ENCODE data around the gene USH2A. TPM values are rescaled to one million over a fixed set of nuclear protein-coding genes. Genes with fewer than 3 reads are reported as not detected.

Gene USH2A
- total RNA-seq, 3 donors from 2014 or later: not detected

DNA sequence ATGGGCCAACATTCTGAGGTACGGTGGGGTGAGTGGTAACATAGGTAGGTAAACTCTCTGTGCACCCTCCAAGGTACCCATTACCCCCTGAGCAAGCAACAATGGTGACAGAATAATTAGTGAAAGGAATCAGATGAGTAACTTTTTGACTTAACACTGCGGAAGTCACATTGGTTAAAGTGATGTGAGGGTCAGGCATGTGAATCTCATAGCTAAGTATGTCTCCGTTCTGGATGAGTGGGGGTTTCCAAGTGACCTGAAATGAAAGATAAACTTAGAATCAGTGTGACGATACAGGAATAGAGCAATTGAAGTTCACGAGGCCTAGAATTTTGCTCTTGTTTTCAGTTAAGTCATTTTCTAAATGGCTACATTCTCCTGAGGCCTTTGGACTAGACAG, 544.4 kb downstream of the USH2A start:
- no peaks in the 10 kb centered on the region for H3K27me3 ChIP-seq
- TF ChIP-seq POLR2A (IDR thresholded peaks at IDR 0.05) (no peak), CTCF (IDR thresholded peaks at IDR 0.05) (no peak), POLR2AphosphoS5 (IDR thresholded peaks at IDR 0.05) (no peak)
- H3K9me3 ChIP-seq: no peaks in the 10 kb centered on the region
- intact Hi-C loops (cut with DNase I; ENCODE audit: low total_unique reads): no loop called here
- DNase-seq (ENCODE audit: low spot score in 2 of 2): no peak
- H3K4me3 ChIP-seq: no peak overlapping the region
- H3K36me3 ChIP-seq: no peaks in the 10 kb centered on the region
- no peaks in the 10 kb centered on the region for H3K4me1 ChIP-seq
- no peak overlapping the region for H3K27ac ChIP-seq

DNA sequence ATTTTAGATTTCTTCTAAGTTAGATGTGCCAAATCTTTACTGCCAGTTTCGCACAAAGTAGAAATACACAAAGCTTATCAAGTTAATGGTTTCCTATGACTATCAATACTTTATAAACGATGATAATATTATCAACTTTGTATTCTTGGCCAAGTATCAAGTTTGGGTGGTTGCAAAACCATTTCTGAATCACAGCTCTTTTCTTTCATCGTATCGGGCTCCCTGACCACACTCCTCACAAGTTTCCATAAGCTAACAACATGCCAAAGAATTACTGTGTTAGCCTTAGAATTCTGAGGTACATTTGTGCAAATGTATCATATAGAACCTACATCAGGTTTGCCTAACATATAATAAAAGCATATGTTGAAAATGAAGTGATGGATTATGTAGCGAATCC, 545.1 kb downstream of the USH2A start:
- no peaks in the 10 kb centered on the region for H3K27me3 ChIP-seq
- intact Hi-C loops (cut with DNase I; ENCODE audit: low total_unique reads): no loop called here
- no peaks in the 10 kb centered on the region for H3K9me3 ChIP-seq
- H3K27ac ChIP-seq: no peak overlapping the region
- no peak overlapping the region for H3K4me3 ChIP-seq
- no peaks in the 10 kb centered on the region for H3K36me3 ChIP-seq
- DNase-seq (ENCODE audit: low spot score in 2 of 2): no peak
- H3K4me1 ChIP-seq: no peaks in the 10 kb centered on the region
- TF ChIP-seq CTCF (IDR thresholded peaks at IDR 0.05): no peak
- no peak for TF ChIP-seq POLR2AphosphoS5 (IDR thresholded peaks at IDR 0.05)
- TF ChIP-seq POLR2A (IDR thresholded peaks at IDR 0.05): no peak

- Histone ChIP-seq H3K36me3 (no peaks in the 10 kb centered on the region), H3K27ac (no peak overlapping the region), H3K27me3 (no peaks in the 10 kb centered on the region), H3K4me1 (no peaks in the 10 kb centered on the region), H3K4me3 (no peak overlapping the region), H3K9me3 (no peaks in the 10 kb centered on the region)
- intact Hi-C loops (cut with DNase I; ENCODE audit: low total_unique reads): no loop called here
- no peak for TF ChIP-seq POLR2AphosphoS5 (IDR thresholded peaks at IDR 0.05)
- no peak for TF ChIP-seq POLR2A (IDR thresholded peaks at IDR 0.05)
- no peak for TF ChIP-seq CTCF (IDR thresholded peaks at IDR 0.05)
- DNase-seq (ENCODE audit: low spot score in 2 of 2): no peak
These were observed 545.7 kb downstream of the USH2A start for GRCh38 chr1:215877452-215877951.

DNA sequence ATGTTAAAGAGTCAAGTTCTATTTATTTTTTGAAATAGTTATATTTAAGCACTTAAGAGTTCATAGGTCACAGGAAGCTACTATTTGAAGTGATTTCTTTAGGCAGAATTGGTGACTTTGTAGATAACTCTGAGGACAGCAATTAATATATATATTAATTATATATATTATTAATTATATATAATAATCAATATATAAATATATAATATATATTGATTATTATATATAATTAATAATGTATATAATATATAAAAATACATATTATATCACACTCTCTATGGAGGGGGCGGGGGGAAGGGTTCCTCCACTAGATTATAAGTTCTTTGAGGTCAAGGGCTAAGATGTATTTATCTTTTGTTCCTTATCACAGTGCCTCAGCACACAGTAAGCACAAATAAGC, 547.5 kb downstream of the USH2A start:
- Histone ChIP-seq H3K4me3 (no peak overlapping the region), H3K27me3 (no peaks in the 10 kb centered on the region), H3K36me3 (no peaks in the 10 kb centered on the region), H3K27ac (no peak overlapping the region), H3K9me3 (no peaks in the 10 kb centered on the region), H3K4me1 (no peaks in the 10 kb centered on the region)
- intact Hi-C loops (cut with DNase I; ENCODE audit: low total_unique reads): no loop called here
- DNase-seq (ENCODE audit: low spot score in 2 of 2): no peak
- TF ChIP-seq POLR2AphosphoS5 (IDR thresholded peaks at IDR 0.05) (no peak), POLR2A (IDR thresholded peaks at IDR 0.05) (no peak), CTCF (IDR thresholded peaks at IDR 0.05) (no peak)

GRCh38 chr1:215875236-215875635, 548.0 kb downstream of the USH2A start:
- TF ChIP-seq CTCF (IDR thresholded peaks at IDR 0.05) (no peak), POLR2A (IDR thresholded peaks at IDR 0.05) (no peak), POLR2AphosphoS5 (IDR thresholded peaks at IDR 0.05) (no peak)
- H3K27ac ChIP-seq: no peak overlapping the region
- H3K4me3 ChIP-seq: no peak overlapping the region
- no peaks in the 10 kb centered on the region for H3K4me1 ChIP-seq
- no peaks in the 10 kb centered on the region for H3K9me3 ChIP-seq
- no peak for DNase-seq (ENCODE audit: low spot score in 2 of 2)
- intact Hi-C loops (cut with DNase I; ENCODE audit: low total_unique reads): no loop called here
- H3K27me3 ChIP-seq: no peaks in the 10 kb centered on the region
- H3K36me3 ChIP-seq: no peaks in the 10 kb centered on the region

Data from breast epithelium (tissue), 4 donors.